Astrocyte (in vitro differentiated cells and primary cell): ENCODE results near the gene EHBP1. TPM values are rescaled to one million over a fixed set of nuclear protein-coding genes. Genes with fewer than 3 reads are reported as not detected.

ENCODE experiments used
- DNase-seq: peaks from one replicate; pipeline ENCODE4 v3.0.0-alpha.2; 2010; ENCODE audit warnings: low read depth
- FAIRE-seq: peaks from 2 replicates; lab custom pipeline; 2011; peaks lifted over from hg19 to GRCh38; lab: Jason Lieb, UNC
- H2AFZ ChIP-seq: 2 replicates; pipeline ENCODE4 v1.6.0; 2012; ENCODE audit warnings: low read depth, low read length, inconsistent platforms
- H3K27ac ChIP-seq: 2 replicates; pipeline ENCODE4 v1.5.1; 2011; ENCODE audit warnings: low read depth, low read length, inconsistent platforms
- H3K27me3 ChIP-seq: 2 replicates; pipeline ENCODE4 v1.6.0; 2011; ENCODE audit warnings: low read length, inconsistent platforms; ENCODE audit not compliant: insufficient read depth
- H3K36me3 ChIP-seq: 2 replicates; pipeline ENCODE4 v1.5.1; 2011; ENCODE audit warnings: low read length, inconsistent platforms; ENCODE audit not compliant: insufficient read depth
- H3K4me1 ChIP-seq: 2 replicates; pipeline ENCODE4 v1.5.1; 2011; ENCODE audit warnings: low read length, inconsistent platforms; ENCODE audit not compliant: insufficient read depth
- H3K4me2 ChIP-seq: 2 replicates; pipeline ENCODE4 v1.6.0; 2012; ENCODE audit warnings: low read length, inconsistent platforms
- H3K4me3 ChIP-seq: 2 replicates; pipeline ENCODE4 v1.5.1; 2011; ENCODE audit warnings: low read depth, mild to moderate bottlenecking, low read length, inconsistent platforms; ENCODE audit not compliant: insufficient read depth
- H3K79me2 ChIP-seq: 2 replicates; pipeline ENCODE4 v1.6.0; 2012; ENCODE audit warnings: mild to moderate bottlenecking, low read length, inconsistent platforms; ENCODE audit not compliant: insufficient read depth
- H3K9ac ChIP-seq: 2 replicates; pipeline ENCODE4 v1.6.0; 2012; ENCODE audit warnings: mild to moderate bottlenecking, low read length, inconsistent platforms
- H3K9me3 ChIP-seq: 2 replicates; pipeline ENCODE4 v1.5.1; 2012; ENCODE audit warnings: low read depth, mild to moderate bottlenecking, low read length, inconsistent platforms; ENCODE audit not compliant: insufficient read depth
- H4K20me1 ChIP-seq: 2 replicates; pipeline ENCODE4 v1.6.0; 2012; ENCODE audit warnings: low read length, inconsistent platforms; ENCODE audit not compliant: insufficient read depth
- H3K27ac Mint-ChIP-seq: one replicate; pipeline ENCODE4 v1.8.0; 2021; ENCODE audit warnings: mild to moderate bottlenecking, mixed read lengths; ENCODE audit not compliant: unreplicated experiment
- H3K27me3 Mint-ChIP-seq: one replicate; pipeline ENCODE4 v1.8.0; 2021; ENCODE audit warnings: low read depth, mixed read lengths; ENCODE audit not compliant: unreplicated experiment
- H3K36me3 Mint-ChIP-seq: one replicate; pipeline ENCODE4 v1.8.0; 2021; ENCODE audit warnings: low read depth, mixed read lengths; ENCODE audit not compliant: unreplicated experiment
- H3K4me1 Mint-ChIP-seq: one replicate; pipeline ENCODE4 v1.8.0; 2021; ENCODE audit warnings: low read depth, mixed read lengths; ENCODE audit not compliant: unreplicated experiment
- H3K4me3 Mint-ChIP-seq: one replicate; pipeline ENCODE4 v1.8.0; 2021; ENCODE audit warnings: mild to moderate bottlenecking, moderate library complexity, mixed read lengths; ENCODE audit not compliant: unreplicated experiment
- H3K9me3 Mint-ChIP-seq: one replicate; pipeline ENCODE4 v1.8.0; 2021; ENCODE audit warnings: mild to moderate bottlenecking, mixed read lengths; ENCODE audit not compliant: unreplicated experiment
- EZH2 ChIP-seq: IDR thresholded peaks from 2 replicates; pipeline ENCODE4 v1.6.1; 2012; ENCODE audit warnings: mild to moderate bottlenecking, low read length, inconsistent platforms; ENCODE audit not compliant: insufficient read depth
- total RNA-seq: library from RNA; stranded (reverse); gene quantifications from 2 replicates; pipeline ENCODE4 v1.2.1, GENCODE V29; 2021
- TF ChIP-seq, protein P1 (sequence below): IDR thresholded peaks from 2 replicates; pipeline ENCODE4 v1.5.1; 2011; ENCODE audit warnings: low read depth, mild to moderate bottlenecking, inconsistent platforms, low read length, moderate library complexity; ENCODE audit not compliant: insufficient read depth

The EHBP1 gene
- total RNA-seq, 1 donor from 2014 or later = 44.1 TPM

DNA sequence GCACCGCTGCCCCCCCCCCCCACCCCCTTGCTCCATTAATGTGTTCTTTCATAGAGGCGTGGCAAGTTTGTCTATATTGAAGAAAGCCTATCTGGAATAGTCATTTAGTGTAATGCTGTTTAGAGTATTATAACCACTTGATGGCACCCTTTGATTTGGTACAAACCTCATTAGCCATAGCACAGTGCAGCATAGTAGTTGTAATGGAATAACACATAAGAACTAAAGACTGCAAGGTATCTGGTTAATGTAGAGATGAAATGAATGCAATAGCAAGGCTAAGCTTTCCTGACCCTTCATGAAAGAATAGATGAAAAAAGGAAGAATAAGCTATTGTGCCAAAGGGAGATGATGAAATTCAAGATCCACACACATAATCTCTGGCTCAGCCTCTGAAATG, 81.9 kb downstream of the EHBP1 start:
- Histone ChIP-seq H3K9ac (no peak overlapping the region), H3K27ac (no peak overlapping the region), H3K9me3 (no peaks in the 10 kb centered on the region), H3K79me2 (peaks cover 28% of the 10 kb centered on the region), H3K4me3 (no peak overlapping the region), H3K36me3 (no peaks in the 10 kb centered on the region), H3K4me2 (no peak overlapping the region), H3K27me3 (no peaks in the 10 kb centered on the region), H4K20me1 (peaks cover 42% of the 10 kb centered on the region), H3K4me1 (peaks cover 8% of the 10 kb centered on the region), H2AFZ (no peak overlapping the region)
- DNase-seq (peak; percentile 29), FAIRE-seq (peak; percentile 29)
- H3K4me3 Mint-ChIP-seq = no peak overlapping the region
- H3K27me3 Mint-ChIP-seq = no peaks in the 10 kb centered on the region
- H3K36me3 Mint-ChIP-seq = peaks cover 5% of the 10 kb centered on the region
- peaks cover 14% of the 10 kb centered on the region for H3K4me1 Mint-ChIP-seq
- H3K9me3 Mint-ChIP-seq = peaks cover 3% of the 10 kb centered on the region
- H3K27ac Mint-ChIP-seq = no peak overlapping the region
- TF ChIP-seq EZH2 = no peak
- TF ChIP-seq, protein P1, sequence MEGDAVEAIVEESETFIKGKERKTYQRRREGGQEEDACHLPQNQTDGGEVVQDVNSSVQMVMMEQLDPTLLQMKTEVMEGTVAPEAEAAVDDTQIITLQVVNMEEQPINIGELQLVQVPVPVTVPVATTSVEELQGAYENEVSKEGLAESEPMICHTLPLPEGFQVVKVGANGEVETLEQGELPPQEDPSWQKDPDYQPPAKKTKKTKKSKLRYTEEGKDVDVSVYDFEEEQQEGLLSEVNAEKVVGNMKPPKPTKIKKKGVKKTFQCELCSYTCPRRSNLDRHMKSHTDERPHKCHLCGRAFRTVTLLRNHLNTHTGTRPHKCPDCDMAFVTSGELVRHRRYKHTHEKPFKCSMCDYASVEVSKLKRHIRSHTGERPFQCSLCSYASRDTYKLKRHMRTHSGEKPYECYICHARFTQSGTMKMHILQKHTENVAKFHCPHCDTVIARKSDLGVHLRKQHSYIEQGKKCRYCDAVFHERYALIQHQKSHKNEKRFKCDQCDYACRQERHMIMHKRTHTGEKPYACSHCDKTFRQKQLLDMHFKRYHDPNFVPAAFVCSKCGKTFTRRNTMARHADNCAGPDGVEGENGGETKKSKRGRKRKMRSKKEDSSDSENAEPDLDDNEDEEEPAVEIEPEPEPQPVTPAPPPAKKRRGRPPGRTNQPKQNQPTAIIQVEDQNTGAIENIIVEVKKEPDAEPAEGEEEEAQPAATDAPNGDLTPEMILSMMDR = peak; percentile 19

DNA sequence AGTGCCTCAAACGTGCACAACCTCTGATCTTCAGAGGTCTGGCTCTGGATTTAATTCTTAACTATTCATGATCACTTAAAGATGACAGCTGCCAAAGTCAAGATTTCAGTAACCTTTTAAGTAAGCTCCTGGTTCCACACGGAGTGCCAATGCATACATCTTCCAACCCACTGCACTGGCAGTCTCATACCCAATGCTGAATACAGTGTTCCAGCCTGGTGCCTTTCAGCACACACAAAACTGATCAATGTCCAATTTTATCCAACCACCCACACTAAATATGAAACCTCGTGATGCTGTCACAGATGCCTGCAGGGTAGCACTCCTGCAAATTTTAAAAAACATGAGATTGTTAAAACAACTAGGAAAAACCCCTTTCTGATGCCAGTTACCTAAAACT, 84.0 kb downstream of the EHBP1 start:
- H4K20me1 ChIP-seq = peaks cover 39% of the 10 kb centered on the region
- H3K9me3 ChIP-seq = no peaks in the 10 kb centered on the region
- no peaks in the 10 kb centered on the region for H3K36me3 ChIP-seq
- Mint-ChIP-seq H3K36me3 (no peaks in the 10 kb centered on the region), H3K9me3 (no peaks in the 10 kb centered on the region), H3K4me1 (peaks cover 14% of the 10 kb centered on the region), H3K27me3 (no peaks in the 10 kb centered on the region), H3K27ac (no peak overlapping the region), H3K4me3 (no peak overlapping the region)
- H3K27ac ChIP-seq = no peak overlapping the region
- no peak overlapping the region for H3K4me3 ChIP-seq
- peaks cover 11% of the 10 kb centered on the region for H3K4me1 ChIP-seq
- peaks cover 32% of the 10 kb centered on the region for H3K79me2 ChIP-seq
- DNase-seq (no peak), FAIRE-seq (no peak)
- H3K4me2 ChIP-seq = no peak overlapping the region
- H2AFZ ChIP-seq = no peak overlapping the region
- no peak for TF ChIP-seq EZH2
- TF ChIP-seq, protein P1 = no peak
- no peak overlapping the region for H3K9ac ChIP-seq
- no peaks in the 10 kb centered on the region for H3K27me3 ChIP-seq

DNA sequence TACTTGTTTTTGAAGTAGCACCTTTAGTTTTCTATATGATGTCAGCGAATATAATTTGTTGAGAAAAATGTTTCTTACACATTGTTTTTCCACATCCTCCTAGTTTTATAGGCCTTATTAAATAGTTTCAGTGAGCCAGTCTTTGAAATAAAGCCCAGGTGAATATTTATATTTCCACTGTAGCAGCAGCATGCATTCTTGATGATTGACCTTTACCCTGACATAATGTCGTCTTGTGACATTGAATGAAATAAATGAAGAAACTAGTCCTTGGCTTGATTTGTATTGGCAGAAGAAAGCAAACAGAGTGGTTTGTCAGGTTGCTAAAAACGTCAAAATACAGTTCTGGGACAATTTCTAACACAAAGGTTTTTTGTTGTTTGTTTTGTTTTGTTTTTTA, 84.4 kb downstream of the EHBP1 start:
- Histone ChIP-seq H3K27ac (no peak overlapping the region), H4K20me1 (peaks cover 37% of the 10 kb centered on the region), H3K27me3 (no peaks in the 10 kb centered on the region), H3K4me3 (no peak overlapping the region), H3K36me3 (no peaks in the 10 kb centered on the region), H2AFZ (no peak overlapping the region), H3K9ac (no peak overlapping the region), H3K79me2 (peaks cover 32% of the 10 kb centered on the region), H3K4me2 (no peak overlapping the region), H3K4me1 (peaks cover 14% of the 10 kb centered on the region), H3K9me3 (no peaks in the 10 kb centered on the region)
- H3K9me3 Mint-ChIP-seq = no peaks in the 10 kb centered on the region
- H3K27me3 Mint-ChIP-seq = no peaks in the 10 kb centered on the region
- no peaks in the 10 kb centered on the region for H3K36me3 Mint-ChIP-seq
- peaks cover 15% of the 10 kb centered on the region for H3K4me1 Mint-ChIP-seq
- H3K27ac Mint-ChIP-seq = no peak overlapping the region
- FAIRE-seq (no peak), DNase-seq (no peak)
- TF ChIP-seq, protein P1 = no peak
- TF ChIP-seq EZH2 = no peak
- H3K4me3 Mint-ChIP-seq = no peak overlapping the region
